ENCODE results near the gene RFTN1. TPM values are rescaled to one million over a fixed set of nuclear protein-coding genes. Genes with fewer than 3 reads are reported as not detected.

RFTN1 gene
- total and polyA plus RNA-seq, 7 experiments from 2014 or later = 44.8 to 68.8 (median 53.2) TPM

GRCh38 chr3:16452261-16452660, 61.2 kb downstream of the RFTN1 start:
- intact Hi-C loops (cut with micrococcal nuclease) = no loop called here
- Histone ChIP-seq H3K4me1 (ENCODE audit: control insufficient read depth in 2 of 2, insufficient read depth in 2 of 2, low read length in 2 of 2) (peaks cover 0 to 4% of the 10 kb centered on the region in 2 donors), H3K4me3 (ENCODE audit: low read length) (no peak overlapping the region), H3K27me3 (ENCODE audit: control insufficient read depth in 2 of 2, insufficient read depth in 2 of 2, low read length in 2 of 2) (no peaks in the 10 kb centered on the region), H3K9me3 (ENCODE audit: control insufficient read depth in 2 of 3, low read length in 3 of 3) (no peaks in the 10 kb centered on the region), H3K36me3 (ENCODE audit: control insufficient read depth in 2 of 3, insufficient read depth in 3 of 3, low read length in 3 of 3) (no peaks in the 10 kb centered on the region), H3K27ac (ENCODE audit: low read depth, low read length) (no peak overlapping the region)
- ATAC-seq = no peak
- H3K27ac Mint-ChIP-seq = no peak overlapping the region
- no peak overlapping the region for H3K4me3 Mint-ChIP-seq
- ChIA-PET POLR2A (interaction anchor here (0.7 to 0.8 kb wide), 2 partner anchors 14 to 51 kb away, joined by 4 read pairs; no protein-coding TSS in a partner anchor), CTCF (no interaction called here)
- peaks cover 10 to 48% (median 39%) of the 10 kb centered on the region in 5 donors for H3K36me3 Mint-ChIP-seq
- H3K27me3 Mint-ChIP-seq = no peaks in the 10 kb centered on the region
- H3K4me1 Mint-ChIP-seq = peaks cover 16 to 66% (median 52%) of the 10 kb centered on the region in 7 donors
- H3K9me3 Mint-ChIP-seq = peaks cover 0 to 2% (median 0%) of the 10 kb centered on the region in 11 donors
- DNase-seq = no peak

- H3K4me1 ChIP-seq (ENCODE audit: control insufficient read depth in 2 of 2, insufficient read depth in 2 of 2, low read length in 2 of 2) = no peaks in the 10 kb centered on the region
- ATAC-seq = no peak
- H3K27me3 Mint-ChIP-seq = no peaks in the 10 kb centered on the region
- no peaks in the 10 kb centered on the region for H3K36me3 ChIP-seq (ENCODE audit: control insufficient read depth in 2 of 3, insufficient read depth in 3 of 3, low read length in 3 of 3)
- ChIA-PET POLR2A (no interaction called here), CTCF (no interaction called here)
- no peak for DNase-seq
- H3K4me1 Mint-ChIP-seq = peaks cover 16 to 67% (median 56%) of the 10 kb centered on the region in 7 donors
- no peak overlapping the region for H3K27ac ChIP-seq (ENCODE audit: low read depth, low read length)
- H3K9me3 Mint-ChIP-seq = peaks cover 0 to 2% (median 0%) of the 10 kb centered on the region in 11 donors
- intact Hi-C loops (cut with micrococcal nuclease) = no loop called here
- no peaks in the 10 kb centered on the region for H3K9me3 ChIP-seq (ENCODE audit: control insufficient read depth in 2 of 3, low read length in 3 of 3)
- H3K4me3 ChIP-seq (ENCODE audit: low read length) = no peak overlapping the region
- H3K27ac Mint-ChIP-seq = peak overlapping the region in 1 of 9 donors; percentile 26
- H3K4me3 Mint-ChIP-seq = no peak overlapping the region
- no peaks in the 10 kb centered on the region for H3K27me3 ChIP-seq (ENCODE audit: control insufficient read depth in 2 of 2, insufficient read depth in 2 of 2, low read length in 2 of 2)
- peaks cover 10 to 64% (median 45%) of the 10 kb centered on the region in 5 donors for H3K36me3 Mint-ChIP-seq
These were observed 64.1 kb downstream of the RFTN1 start for GRCh38 chr3:16449369-16449768.

GRCh38 chr3:16448639-16449070, 64.8 kb downstream of the RFTN1 start:
- intact Hi-C loops (cut with micrococcal nuclease) = no loop called here
- Mint-ChIP-seq H3K9me3 (peaks cover 0 to 2% (median 0%) of the 10 kb centered on the region in 11 donors), H3K4me1 (peaks cover 14 to 65% (median 50%) of the 10 kb centered on the region in 7 donors), H3K4me3 (no peak overlapping the region), H3K36me3 (peaks cover 10 to 64% (median 41%) of the 10 kb centered on the region in 5 donors), H3K27me3 (no peaks in the 10 kb centered on the region), H3K27ac (peak overlapping the region in 2 of 9 donors; percentile 6 to 82)
- no peaks in the 10 kb centered on the region for H3K4me1 ChIP-seq (ENCODE audit: control insufficient read depth in 2 of 2, insufficient read depth in 2 of 2, low read length in 2 of 2)
- no peaks in the 10 kb centered on the region for H3K9me3 ChIP-seq (ENCODE audit: control insufficient read depth in 2 of 3, low read length in 3 of 3)
- ATAC-seq = no peak
- ChIA-PET CTCF (no interaction called here), POLR2A (no interaction called here)
- no peak overlapping the region for H3K27ac ChIP-seq (ENCODE audit: low read depth, low read length)
- DNase-seq = peak in 1 of 9 donors; percentile 41
- H3K36me3 ChIP-seq (ENCODE audit: control insufficient read depth in 2 of 3, insufficient read depth in 3 of 3, low read length in 3 of 3) = no peaks in the 10 kb centered on the region
- H3K4me3 ChIP-seq (ENCODE audit: low read length) = no peak overlapping the region
- no peaks in the 10 kb centered on the region for H3K27me3 ChIP-seq (ENCODE audit: control insufficient read depth in 2 of 2, insufficient read depth in 2 of 2, low read length in 2 of 2)

GRCh38 chr3:16447135-16447534, 66.4 kb downstream of the RFTN1 start:
- no peaks in the 10 kb centered on the region for H3K9me3 ChIP-seq (ENCODE audit: control insufficient read depth in 2 of 3, low read length in 3 of 3)
- peaks cover 0 to 6% (median 0%) of the 10 kb centered on the region in 11 donors for H3K9me3 Mint-ChIP-seq
- DNase-seq (no peak), ATAC-seq (no peak)
- no peak overlapping the region for H3K4me3 Mint-ChIP-seq
- no peaks in the 10 kb centered on the region for H3K36me3 ChIP-seq (ENCODE audit: control insufficient read depth in 2 of 3, insufficient read depth in 3 of 3, low read length in 3 of 3)
- H3K27me3 Mint-ChIP-seq = no peaks in the 10 kb centered on the region
- H3K27ac Mint-ChIP-seq = no peak overlapping the region
- intact Hi-C loops (cut with micrococcal nuclease) = no loop called here
- H3K36me3 Mint-ChIP-seq = peaks cover 19 to 68% (median 39%) of the 10 kb centered on the region in 5 donors
- H3K4me1 Mint-ChIP-seq = peaks cover 11 to 65% (median 45%) of the 10 kb centered on the region in 7 donors
- no peaks in the 10 kb centered on the region for H3K27me3 ChIP-seq (ENCODE audit: control insufficient read depth in 2 of 2, insufficient read depth in 2 of 2, low read length in 2 of 2)
- ChIA-PET CTCF (no interaction called here), POLR2A (no interaction called here)
- H3K4me3 ChIP-seq (ENCODE audit: low read length) = no peak overlapping the region
- H3K27ac ChIP-seq (ENCODE audit: low read depth, low read length) = no peak overlapping the region
- no peaks in the 10 kb centered on the region for H3K4me1 ChIP-seq (ENCODE audit: control insufficient read depth in 2 of 2, insufficient read depth in 2 of 2, low read length in 2 of 2)

GRCh38 chr3:16444344-16444743, 69.2 kb downstream of the RFTN1 start:
- peaks cover 11 to 56% (median 48%) of the 10 kb centered on the region in 7 donors for H3K4me1 Mint-ChIP-seq
- intact Hi-C loops (cut with micrococcal nuclease) = no loop called here
- H3K4me1 ChIP-seq (ENCODE audit: control insufficient read depth in 2 of 2, insufficient read depth in 2 of 2, low read length in 2 of 2) = no peaks in the 10 kb centered on the region
- H3K27ac ChIP-seq (ENCODE audit: low read depth, low read length) = no peak overlapping the region
- H3K4me3 ChIP-seq (ENCODE audit: low read length) = no peak overlapping the region
- H3K9me3 Mint-ChIP-seq = peaks cover 0 to 6% (median 0%) of the 10 kb centered on the region in 11 donors
- POLR2A ChIA-PET = no interaction called here
- DNase-seq (no peak), ATAC-seq (no peak)
- no peak overlapping the region for H3K4me3 Mint-ChIP-seq
- CTCF ChIA-PET = interaction anchor here (0.5 to 0.8 kb wide), 2 partner anchors 66 to 919 kb away, joined by 3 read pairs; no protein-coding TSS in a partner anchor
- no peaks in the 10 kb centered on the region for H3K27me3 Mint-ChIP-seq
- H3K9me3 ChIP-seq (ENCODE audit: control insufficient read depth in 2 of 3, low read length in 3 of 3) = no peaks in the 10 kb centered on the region
- H3K27me3 ChIP-seq (ENCODE audit: control insufficient read depth in 2 of 2, insufficient read depth in 2 of 2, low read length in 2 of 2) = no peaks in the 10 kb centered on the region
- H3K27ac Mint-ChIP-seq = no peak overlapping the region
- H3K36me3 ChIP-seq (ENCODE audit: control insufficient read depth in 2 of 3, insufficient read depth in 3 of 3, low read length in 3 of 3) = no peaks in the 10 kb centered on the region
- H3K36me3 Mint-ChIP-seq = peaks cover 9 to 56% (median 25%) of the 10 kb centered on the region in 5 donors

- Mint-ChIP-seq H3K9me3 (peaks cover 0 to 6% (median 0%) of the 10 kb centered on the region in 11 donors), H3K27ac (peak overlapping the region in 1 of 9 donors; percentile 16), H3K36me3 (peaks cover 9 to 50% (median 26%) of the 10 kb centered on the region in 5 donors), H3K4me1 (peaks cover 9 to 54% (median 47%) of the 10 kb centered on the region in 7 donors), H3K27me3 (no peaks in the 10 kb centered on the region), H3K4me3 (no peak overlapping the region)
- no peak for ATAC-seq
- no peaks in the 10 kb centered on the region for H3K9me3 ChIP-seq (ENCODE audit: control insufficient read depth in 2 of 3, low read length in 3 of 3)
- no peaks in the 10 kb centered on the region for H3K36me3 ChIP-seq (ENCODE audit: control insufficient read depth in 2 of 3, insufficient read depth in 3 of 3, low read length in 3 of 3)
- no peaks in the 10 kb centered on the region for H3K4me1 ChIP-seq (ENCODE audit: control insufficient read depth in 2 of 2, insufficient read depth in 2 of 2, low read length in 2 of 2)
- ChIA-PET POLR2A (no interaction called here), CTCF (no interaction called here)
- H3K27me3 ChIP-seq (ENCODE audit: control insufficient read depth in 2 of 2, insufficient read depth in 2 of 2, low read length in 2 of 2) = no peaks in the 10 kb centered on the region
- no peak for DNase-seq
- no peak overlapping the region for H3K27ac ChIP-seq (ENCODE audit: low read depth, low read length)
- H3K4me3 ChIP-seq (ENCODE audit: low read length) = no peak overlapping the region
- intact Hi-C loops (cut with micrococcal nuclease) = no loop called here
These were observed 70.8 kb downstream of the RFTN1 start for GRCh38 chr3:16442730-16443129.

GRCh38 chr3:16441371-16441875, 72.1 kb downstream of the RFTN1 start:
- peaks cover 0 to 6% (median 0%) of the 10 kb centered on the region in 11 donors for H3K9me3 Mint-ChIP-seq
- intact Hi-C loops (cut with micrococcal nuclease) = no loop called here
- POLR2A ChIA-PET = no interaction called here

More at GRCh38 chr3:16441371-16441875, 72.1 kb downstream of the RFTN1 start:
- Histone ChIP-seq H3K4me1 (ENCODE audit: control insufficient read depth in 2 of 2, insufficient read depth in 2 of 2, low read length in 2 of 2) (no peaks in the 10 kb centered on the region), H3K27me3 (ENCODE audit: control insufficient read depth in 2 of 2, insufficient read depth in 2 of 2, low read length in 2 of 2) (no peaks in the 10 kb centered on the region), H3K4me3 (ENCODE audit: low read length) (no peak overlapping the region), H3K36me3 (ENCODE audit: control insufficient read depth in 2 of 3, insufficient read depth in 3 of 3, low read length in 3 of 3) (no peaks in the 10 kb centered on the region), H3K27ac (ENCODE audit: low read depth, low read length) (no peak overlapping the region), H3K9me3 (ENCODE audit: control insufficient read depth in 2 of 3, low read length in 3 of 3) (no peaks in the 10 kb centered on the region)
- DNase-seq (no peak), ATAC-seq (no peak)
- Mint-ChIP-seq H3K27me3 (no peaks in the 10 kb centered on the region), H3K36me3 (peaks cover 9 to 41% (median 26%) of the 10 kb centered on the region in 5 donors), H3K27ac (no peak overlapping the region), H3K4me3 (no peak overlapping the region), H3K4me1 (peaks cover 10 to 52% (median 38%) of the 10 kb centered on the region in 7 donors)
- CTCF ChIA-PET = no interaction called here

Measured in naive thymus-derived CD4-positive, alpha-beta T cell (primary cell).